Endothelial cell of coronary artery (primary cell): ENCODE results near the gene PNMT. TPM values are rescaled to one million over a fixed set of nuclear protein-coding genes. Genes with fewer than 3 reads are reported as not detected.

Experiments
- total RNA-seq: library from RNA; depleted of rRNA; stranded (reverse); fragments of >200 nt; gene quantifications from 2 replicates; pipeline ENCODE4 v1.2.3, GENCODE V29; 2014

Gene PNMT, protein sequence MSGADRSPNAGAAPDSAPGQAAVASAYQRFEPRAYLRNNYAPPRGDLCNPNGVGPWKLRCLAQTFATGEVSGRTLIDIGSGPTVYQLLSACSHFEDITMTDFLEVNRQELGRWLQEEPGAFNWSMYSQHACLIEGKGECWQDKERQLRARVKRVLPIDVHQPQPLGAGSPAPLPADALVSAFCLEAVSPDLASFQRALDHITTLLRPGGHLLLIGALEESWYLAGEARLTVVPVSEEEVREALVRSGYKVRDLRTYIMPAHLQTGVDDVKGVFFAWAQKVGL
- total RNA-seq: not detected in 2 replicates

DNA sequence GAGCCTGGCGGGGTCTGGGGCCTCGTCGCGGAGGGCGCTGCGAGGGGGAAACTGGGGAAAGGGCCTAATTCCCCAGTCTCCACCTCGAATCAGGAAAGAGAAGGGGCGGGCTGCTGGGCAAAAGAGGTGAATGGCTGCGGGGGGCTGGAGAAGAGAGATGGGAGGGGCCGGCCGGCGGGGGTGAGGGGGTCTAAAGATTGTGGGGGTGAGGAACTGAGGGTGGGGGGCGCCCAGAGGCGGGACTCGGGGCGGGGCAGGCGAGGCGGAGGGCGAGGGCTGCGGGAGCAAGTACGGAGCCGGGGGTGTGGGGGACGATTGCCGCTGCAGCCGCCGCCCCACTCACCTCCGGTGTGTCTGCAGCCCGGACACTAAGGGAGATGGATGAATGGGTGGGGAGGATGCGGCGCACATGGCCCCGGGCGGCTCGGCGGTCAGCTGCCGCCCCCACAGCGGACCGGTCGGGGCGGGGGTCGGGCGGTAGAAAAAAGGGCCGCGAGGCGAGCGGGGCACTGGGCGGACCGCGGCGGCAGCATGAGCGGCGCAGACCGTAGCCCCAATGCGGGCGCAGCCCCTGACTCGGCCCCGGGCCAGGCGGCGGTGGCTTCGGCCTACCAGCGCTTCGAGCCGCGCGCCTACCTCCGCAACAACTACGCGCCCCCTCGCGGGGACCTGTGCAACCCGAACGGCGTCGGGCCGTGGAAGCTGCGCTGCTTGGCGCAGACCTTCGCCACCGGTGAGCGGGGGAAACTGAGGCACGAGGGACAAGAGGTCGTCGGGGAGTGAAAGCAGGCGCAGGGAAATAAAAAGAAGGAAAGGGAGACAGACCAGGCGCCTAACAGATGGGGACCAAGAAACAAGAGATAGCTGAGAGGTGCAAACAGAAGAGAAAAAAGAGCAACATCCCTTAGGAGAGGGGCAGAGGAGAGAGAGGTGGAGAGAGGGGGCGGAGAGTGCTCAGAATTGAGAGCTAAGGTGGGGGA is at the start of gene PNMT:
Gene PNMT, plus strand, starts transcription at position 509 of the 980 bp plus-strand sequence. Its CDS starts 23 bp downstream, at position 532.

DNA sequence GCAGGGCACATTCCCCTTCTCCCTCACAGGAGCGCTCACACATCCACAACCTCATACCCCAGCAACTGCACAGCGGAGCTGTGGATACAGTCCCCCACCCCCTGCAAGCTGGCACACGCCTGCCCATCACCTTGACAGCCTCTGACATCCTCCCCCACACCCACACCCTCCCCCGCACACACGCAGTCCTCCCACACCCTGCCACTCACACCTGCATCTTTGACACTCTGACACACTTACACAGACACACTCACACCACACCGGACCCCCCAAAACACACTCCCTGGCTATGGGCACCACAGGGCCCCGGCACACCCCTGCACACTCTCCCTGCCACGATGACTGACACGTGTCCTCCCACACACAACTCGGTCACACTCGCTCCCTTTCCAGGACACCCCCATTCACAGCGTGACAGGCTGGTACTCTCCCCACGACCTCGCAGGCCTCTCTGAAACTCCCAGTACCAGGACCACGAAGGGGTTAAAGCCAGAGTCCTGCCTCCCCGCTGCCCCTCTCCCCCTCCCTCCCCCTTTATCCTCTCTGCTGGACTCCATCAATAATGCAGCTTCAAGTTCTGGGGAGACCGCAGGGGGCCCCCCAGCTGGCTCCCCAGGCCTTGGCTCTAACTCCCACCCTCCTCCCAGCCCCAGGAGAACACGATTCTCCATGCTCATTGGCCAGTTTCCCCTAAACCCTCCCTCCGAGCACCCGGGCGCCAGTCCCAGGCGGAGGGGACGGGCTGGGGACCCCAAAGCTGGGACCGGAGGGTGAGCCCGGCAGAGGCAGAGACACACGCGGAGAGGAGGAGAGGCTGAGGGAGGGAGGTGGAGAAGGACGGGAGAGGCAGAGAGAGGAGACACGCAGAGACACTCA is 41.8 kb upstream of the PNMT start, which contains the start of gene PPP1R1B:
Gene PPP1R1B, plus strand, starts transcription at position 782 of the 876 bp plus-strand sequence. CDS start 441 bp downstream, outside the sequence.

DNA sequence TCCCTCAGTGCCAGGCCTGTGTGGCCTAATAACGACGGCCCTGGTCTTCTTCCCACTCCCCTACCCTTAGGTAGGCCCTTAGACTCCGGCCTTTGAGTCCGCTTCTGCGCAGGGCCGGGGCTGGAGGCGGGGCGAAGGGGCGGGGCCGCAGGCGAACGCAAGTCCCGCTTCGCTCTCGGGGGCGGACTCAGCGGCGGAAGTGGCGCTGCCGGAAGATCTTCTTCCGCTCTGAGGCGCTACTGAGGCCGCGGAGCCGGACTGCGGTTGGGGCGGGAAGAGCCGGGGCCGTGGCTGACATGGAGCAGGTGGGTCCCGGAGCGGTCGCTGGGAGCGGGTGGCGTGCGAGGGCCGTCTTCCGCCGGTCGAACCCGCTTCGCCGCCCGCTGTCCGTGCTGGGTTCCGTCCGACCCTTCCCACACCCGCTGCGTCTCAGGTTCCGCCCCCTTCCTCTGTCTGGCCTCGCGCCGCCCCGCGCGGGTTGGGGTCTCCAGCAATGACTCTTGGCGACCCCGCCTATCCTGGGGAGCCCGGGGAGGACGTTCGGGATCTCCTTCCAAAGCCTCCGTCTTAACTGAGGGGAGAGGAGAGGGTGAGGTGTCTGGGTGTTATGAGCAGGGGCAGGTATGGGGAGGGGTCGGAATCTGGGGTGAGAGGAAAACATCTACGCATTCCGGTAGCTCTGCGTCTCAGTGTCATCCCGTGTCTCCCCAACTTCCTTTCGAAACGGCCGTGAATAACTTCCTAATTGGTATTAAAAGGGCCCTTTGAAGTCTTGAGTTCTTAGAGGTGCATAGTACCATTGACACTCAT is 31.1 kb upstream of the PNMT start, which contains the start of gene STARD3:
Gene STARD3, plus strand, starts transcription at position 218 of the 810 bp plus-strand sequence. CDS start 16,388 bp downstream, outside the sequence.

DNA sequence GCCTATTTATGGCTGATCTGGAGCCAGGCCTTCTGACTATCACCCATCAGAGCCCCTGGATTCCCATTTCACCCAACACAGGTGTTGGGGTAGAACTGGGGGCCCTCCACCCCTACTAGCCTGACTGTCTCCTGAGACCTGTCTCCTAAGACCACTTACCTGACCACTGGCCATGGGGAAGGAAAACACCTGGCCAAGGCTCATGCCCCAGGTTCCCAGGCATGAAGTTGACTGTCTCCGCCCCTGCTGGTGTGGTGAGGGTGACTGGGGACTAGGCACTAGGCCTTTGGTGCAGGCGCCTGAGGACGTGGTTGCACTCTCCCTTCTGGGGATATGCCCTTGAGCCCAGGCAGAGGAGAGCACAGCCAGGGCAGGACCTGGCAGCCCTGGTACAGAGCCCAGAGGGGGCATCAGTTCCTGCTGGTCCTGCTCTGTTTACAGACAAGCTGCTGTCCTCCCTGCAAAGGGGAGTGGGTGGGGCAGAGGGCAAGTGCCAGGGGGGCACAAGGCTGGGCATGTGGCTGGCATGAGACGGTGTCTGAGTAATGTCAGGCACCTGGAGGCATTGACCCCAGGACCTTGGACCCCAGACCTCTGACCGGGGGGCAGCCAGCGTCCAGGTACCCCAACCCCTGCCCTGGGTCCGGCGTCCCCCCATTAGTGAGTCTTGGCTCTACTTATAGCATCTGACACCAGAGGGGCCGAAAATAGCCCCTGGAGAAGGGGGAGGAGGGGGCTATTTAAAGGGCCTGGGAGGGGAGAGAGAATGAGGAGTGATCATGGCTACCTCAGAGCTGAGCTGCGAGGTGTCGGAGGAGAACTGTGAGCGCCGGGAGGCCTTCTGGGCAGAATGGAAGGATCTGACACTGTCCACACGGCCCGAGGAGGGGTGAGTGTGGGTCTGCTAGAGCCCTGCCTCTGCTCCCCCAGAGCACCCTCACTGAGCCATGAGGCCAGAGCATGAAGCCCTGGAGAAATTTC is 3.4 kb upstream of the PNMT start, which contains the start of gene TCAP:
Gene TCAP, plus strand, starts transcription at position 769 of the 981 bp plus-strand sequence. Its CDS starts 11 bp downstream, at position 780.

DNA sequence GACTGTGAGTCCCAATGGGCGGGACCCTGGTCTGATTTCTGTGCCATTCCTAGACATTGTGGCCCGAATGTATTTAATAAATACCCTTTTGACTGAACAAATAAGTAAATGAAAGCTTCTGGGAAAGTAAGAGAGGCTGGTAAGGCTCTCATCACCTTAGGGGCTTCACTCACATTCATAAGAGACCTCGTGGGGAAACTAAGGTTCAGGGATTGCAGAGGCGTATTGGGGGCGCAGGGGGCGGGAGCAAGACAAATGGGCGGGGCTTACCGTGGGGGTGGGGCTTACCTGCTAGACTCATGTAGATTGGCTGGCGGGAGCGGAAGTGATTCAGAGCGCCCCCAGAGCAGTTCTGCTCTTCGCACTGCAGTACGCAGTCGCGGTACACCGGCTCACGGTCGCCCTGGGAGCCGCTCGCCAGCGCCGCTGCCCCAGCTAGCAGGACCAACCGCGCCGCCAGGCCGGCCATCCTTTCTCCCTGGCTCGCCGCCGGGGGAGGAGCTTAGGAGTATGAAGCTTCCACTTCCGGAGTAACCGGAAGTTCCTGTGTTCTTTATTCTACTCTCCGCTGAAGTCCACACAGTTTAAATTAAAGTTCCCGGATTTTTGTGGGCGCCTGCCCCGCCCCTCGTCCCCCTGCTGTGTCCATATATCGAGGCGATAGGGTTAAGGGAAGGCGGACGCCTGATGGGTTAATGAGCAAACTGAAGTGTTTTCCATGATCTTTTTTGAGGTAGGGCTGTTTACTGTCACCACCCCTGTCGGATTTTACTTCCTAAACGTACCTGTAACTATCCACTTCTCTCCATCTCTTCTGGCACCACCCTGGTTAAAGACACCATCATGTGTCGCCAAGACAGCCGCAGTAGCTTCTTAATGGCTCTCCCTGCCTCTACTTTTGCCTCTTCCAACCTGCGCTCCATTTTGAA is 19.6 kb downstream of the PNMT start, which contains the start of gene PGAP3:
Gene PGAP3, minus strand, starts transcription at position 512 of the 929 bp plus-strand sequence. Its CDS starts 43 bp downstream, at position 469.

DNA sequence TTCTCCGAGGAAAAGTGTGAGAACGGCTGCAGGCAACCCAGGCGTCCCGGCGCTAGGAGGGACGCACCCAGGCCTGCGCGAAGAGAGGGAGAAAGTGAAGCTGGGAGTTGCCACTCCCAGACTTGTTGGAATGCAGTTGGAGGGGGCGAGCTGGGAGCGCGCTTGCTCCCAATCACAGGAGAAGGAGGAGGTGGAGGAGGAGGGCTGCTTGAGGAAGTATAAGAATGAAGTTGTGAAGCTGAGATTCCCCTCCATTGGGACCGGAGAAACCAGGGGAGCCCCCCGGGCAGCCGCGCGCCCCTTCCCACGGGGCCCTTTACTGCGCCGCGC is 31.5 kb downstream of the PNMT start, which contains the start of gene ERBB2:
Gene ERBB2, plus strand, starts transcription at position 247 of the 330 bp plus-strand sequence. CDS start 175 bp downstream, outside the sequence.

Other genes starting within 250 kb of the PNMT start
- 20.7 and 22.6 TPM in 2 replicates for gene MED1, start 217.2 kb upstream of the PNMT start, total RNA-seq
- gene CDK12, start 207.0 kb upstream of the PNMT start, total RNA-seq: 20.6 and 24.0 TPM in 2 replicates
- not detected in 2 replicates for gene NEUROD2, start 60.5 kb upstream of the PNMT start, total RNA-seq
- gene PPP1R1B, start 41.5 kb upstream of the PNMT start, total RNA-seq: not detected in 2 replicates
- 20.1 and 26.4 TPM in 2 replicates for gene STARD3, start 31.3 kb upstream of the PNMT start, total RNA-seq
- gene TCAP, start 3.1 kb upstream of the PNMT start, total RNA-seq: 0.18 and 0.28 TPM in 2 replicates
- 3.0 and 3.8 TPM in 2 replicates for gene PGAP3, start 19.6 kb downstream of the PNMT start, total RNA-seq
- 19.2 and 21.8 TPM in 2 replicates for gene ERBB2, start 31.6 kb downstream of the PNMT start, total RNA-seq
- gene MIEN1, start 62.1 kb downstream of the PNMT start, total RNA-seq: 11.3 and 12.6 TPM in 2 replicates
- not detected in 2 replicates for gene GRB7, start 69.5 kb downstream of the PNMT start, total RNA-seq
- not detected in 2 replicates for gene IKZF3, start 195.9 kb downstream of the PNMT start, total RNA-seq
- gene ZPBP2, start 199.7 kb downstream of the PNMT start, total RNA-seq: not detected in 2 replicates